Transverse colon (tissue), 4 donors: ENCODE results near the gene WWOX. TPM values are rescaled to one million over a fixed set of nuclear protein-coding genes. Genes with fewer than 3 reads are reported as not detected.

ENCODE experiments used
- DNase-seq: peaks from one replicate; pipeline ENCODE4 v3.0.0-alpha.2; 2019
- H3K27ac ChIP-seq, 4 donors: fragments of 200-600 bp; sonication (generic); 2 replicates each; pipeline ENCODE4 v1.5.1; 2016 to 2018; ENCODE audit warnings: inconsistent platforms in 4 of 4
- H3K27me3 ChIP-seq: fragments of 200-600 bp; sonication (generic); 2 replicates; pipeline ENCODE4 v1.5.1; 2017; ENCODE audit warnings: inconsistent platforms
- H3K36me3 ChIP-seq, 4 donors: fragments of 200-600 bp; sonication (generic); 2 replicates each; pipeline ENCODE4 v1.5.1; 2017 to 2019; ENCODE audit warnings: inconsistent platforms in 4 of 4
- H3K4me1 ChIP-seq, 4 donors: fragments of 200-600 bp; sonication (generic); 2 replicates each; pipeline ENCODE4 v1.5.1; 2017 to 2020; ENCODE audit warnings: inconsistent platforms in 4 of 4
- H3K4me3 ChIP-seq, 4 donors: fragments of 200-600 bp; sonication (generic); 1 replicate in 1 of 4; 2 replicates in 3 of 4; pipeline versions ENCODE4 v1.5.1 to v1.6.1; 2017 to 2019; ENCODE audit warnings: inconsistent platforms in 4 of 4
- H3K9me3 ChIP-seq, 2 donors: fragments of 200-600 bp; sonication (generic); 2 replicates each; pipeline ENCODE4 v1.5.1; 2017 to 2019; ENCODE audit warnings: inconsistent platforms in 2 of 2
- EP300 ChIP-seq: sonication (generic); formaldehyde crosslinking; IDR thresholded peaks from one replicate; pipeline ENCODE4 v1.6.1; 2017; ENCODE audit warnings: antibody characterized with exemption, low read depth
- POLR2A ChIP-seq: fragments of 450-650 bp; IDR thresholded peaks from one replicate; pipeline ENCODE4 v1.6.1; 2016; ENCODE audit warnings: antibody characterized with exemption, mild to moderate bottlenecking, moderate library complexity
- POLR2AphosphoS5 ChIP-seq, 3 donors: sonication (generic); formaldehyde crosslinking; IDR thresholded peaks; one replicate each; pipeline ENCODE4 v1.6.1; 2016; ENCODE audit warnings: antibody characterized with exemption in 3 of 3
- WGBS, 2 donors: methylation state at CpG; one replicate each; pipeline ENCODE4 v1.1.5; 2018; ENCODE audit warnings: low coverage in 1 of 2; 5-methylcytosine and 5-hydroxymethylcytosine counted together
- in situ Hi-C, 4 donors: fragments of 200-750 bp; cut with MboI; loops; one replicate each; pipeline versions ENCODE4 v1.15.0 to v1.15.1; 2017; ENCODE audit warnings: low sequenced_read_pairs in 3 of 4, low pct_ligation_motif_present in 1 of 4, low pct_unique_long_range_greater_than_20kb in 1 of 4
- intact Hi-C: fragments of 100-400 bp; cut with DNase I; formaldehyde crosslinking; loops from one replicate; pipeline ENCODE4 v1.15.1; 2023; ENCODE audit warnings: low total_unique reads
- total RNA-seq, 4 donors: library from RNA; depleted of rRNA; stranded (reverse); fragments of >200 nt; gene quantifications; one replicate each; pipeline ENCODE4 v1.1.0, GENCODE V29; 2016
- TF ChIP-seq, protein P1 (sequence below), 5 experiments: fragments of 200-600 bp in 3 of 5; fragments of 450-650 bp in 2 of 5; sonication (generic) in 3 of 5; IDR thresholded peaks; 1 replicate in 2 of 5; 2 replicates in 3 of 5; pipeline ENCODE4 v1.5.1; 2016 to 2017; ENCODE audit warnings: antibody characterized with exemption in 5 of 5, inconsistent platforms in 3 of 5, mild to moderate bottlenecking in 2 of 5, moderate library complexity in 1 of 5

Gene WWOX
- total RNA-seq, 4 donors from 2014 or later, result 11.2 to 53.8 (median 24.8) TPM

DNA sequence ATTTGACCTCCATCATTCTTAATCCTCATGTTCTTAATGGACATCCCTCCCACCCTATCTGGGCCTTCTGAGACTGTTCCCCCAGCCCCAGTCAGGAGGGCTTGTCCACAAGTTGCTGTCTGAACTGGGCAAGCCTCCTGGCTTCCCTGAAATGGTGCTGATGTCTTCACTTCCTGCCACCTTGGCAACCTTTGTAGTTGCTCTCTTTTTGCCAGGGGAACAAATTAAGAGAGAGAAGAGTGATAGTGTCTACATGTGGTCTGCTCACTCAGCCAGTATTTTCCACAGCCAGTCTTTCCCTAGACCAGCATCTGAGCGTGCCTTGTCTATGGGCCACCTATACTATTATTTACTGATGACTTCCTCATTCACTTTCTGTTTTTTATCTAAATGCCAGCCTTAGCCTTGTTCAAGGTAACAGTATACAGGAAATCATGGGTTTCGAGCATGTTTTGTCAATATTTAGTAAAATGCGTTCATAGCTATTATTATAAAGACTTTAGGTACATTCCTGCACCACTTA is 791.0 kb downstream of the WWOX start:
- Histone ChIP-seq H3K27ac (no peak overlapping the region), H3K4me1 (no peaks in the 10 kb centered on the region), H3K4me3 (no peak overlapping the region), H3K36me3 (no peaks in the 10 kb centered on the region), H3K27me3 (no peaks in the 10 kb centered on the region), H3K9me3 (no peaks in the 10 kb centered on the region)
- TF ChIP-seq POLR2A (no peak), POLR2AphosphoS5 (IDR thresholded peaks at IDR 0.05) (no peak)
- 86 to 88% methylated on average over 3 of the region's 3 CpGs for WGBS, 2 donors
- DNase-seq, result no peak
- intact Hi-C loops, result no loop called here
- in situ Hi-C loops, result no loop called here

DNA sequence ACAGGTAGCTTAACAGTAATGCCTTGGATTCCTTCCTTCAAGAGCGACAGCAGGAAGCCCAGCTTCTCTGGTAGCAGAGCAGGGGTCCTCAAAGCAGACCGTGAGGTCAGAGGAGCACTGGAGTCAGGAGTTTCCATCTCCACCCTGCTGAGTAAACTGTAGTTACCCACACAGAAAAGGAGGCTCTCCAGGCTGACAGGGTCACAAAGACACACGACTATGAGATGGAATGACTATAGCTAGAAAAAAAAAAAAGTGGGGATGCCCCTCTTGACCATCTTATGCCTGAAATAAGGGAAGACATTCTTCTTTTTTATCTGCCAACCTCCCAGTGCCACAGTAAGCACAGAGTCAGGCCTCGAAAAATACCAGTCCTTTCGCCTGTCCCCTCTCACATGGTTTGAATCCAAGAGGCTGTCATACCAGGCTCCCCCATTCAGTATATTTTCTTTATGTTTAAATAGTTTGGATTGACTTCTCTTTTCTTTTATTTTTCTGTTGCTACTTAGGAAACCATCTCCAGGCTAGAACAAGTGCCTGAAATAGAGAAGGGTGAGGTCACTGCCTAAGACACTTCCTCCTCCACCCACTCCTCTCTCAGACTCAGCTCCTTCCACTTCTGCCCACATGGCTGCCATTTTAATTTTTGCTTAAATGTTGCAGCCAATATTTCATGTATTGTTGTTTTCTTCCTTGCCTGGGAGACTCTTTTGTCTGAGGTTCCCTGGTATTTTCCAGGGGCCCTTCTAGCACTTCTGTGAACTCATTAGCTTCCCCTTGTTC is 793.7 kb downstream of the WWOX start:
- Histone ChIP-seq H3K9me3 (no peaks in the 10 kb centered on the region), H3K4me1 (no peaks in the 10 kb centered on the region), H3K27ac (no peak overlapping the region), H3K36me3 (no peaks in the 10 kb centered on the region), H3K27me3 (no peaks in the 10 kb centered on the region), H3K4me3 (no peak overlapping the region)
- TF ChIP-seq, protein P1, sequence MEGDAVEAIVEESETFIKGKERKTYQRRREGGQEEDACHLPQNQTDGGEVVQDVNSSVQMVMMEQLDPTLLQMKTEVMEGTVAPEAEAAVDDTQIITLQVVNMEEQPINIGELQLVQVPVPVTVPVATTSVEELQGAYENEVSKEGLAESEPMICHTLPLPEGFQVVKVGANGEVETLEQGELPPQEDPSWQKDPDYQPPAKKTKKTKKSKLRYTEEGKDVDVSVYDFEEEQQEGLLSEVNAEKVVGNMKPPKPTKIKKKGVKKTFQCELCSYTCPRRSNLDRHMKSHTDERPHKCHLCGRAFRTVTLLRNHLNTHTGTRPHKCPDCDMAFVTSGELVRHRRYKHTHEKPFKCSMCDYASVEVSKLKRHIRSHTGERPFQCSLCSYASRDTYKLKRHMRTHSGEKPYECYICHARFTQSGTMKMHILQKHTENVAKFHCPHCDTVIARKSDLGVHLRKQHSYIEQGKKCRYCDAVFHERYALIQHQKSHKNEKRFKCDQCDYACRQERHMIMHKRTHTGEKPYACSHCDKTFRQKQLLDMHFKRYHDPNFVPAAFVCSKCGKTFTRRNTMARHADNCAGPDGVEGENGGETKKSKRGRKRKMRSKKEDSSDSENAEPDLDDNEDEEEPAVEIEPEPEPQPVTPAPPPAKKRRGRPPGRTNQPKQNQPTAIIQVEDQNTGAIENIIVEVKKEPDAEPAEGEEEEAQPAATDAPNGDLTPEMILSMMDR (IDR thresholded peaks at IDR 0.05), result no peak
- TF ChIP-seq POLR2A, result no peak
- no peak for TF ChIP-seq EP300
- TF ChIP-seq POLR2AphosphoS5 (IDR thresholded peaks at IDR 0.05), result no peak
- 88 to 100% methylated on average over 3 to 5 of the region's 5 CpGs for WGBS, 2 donors
- intact Hi-C loops (no loop called here), in situ Hi-C loops (no loop called here)
- DNase-seq, result no peak

GRCh38 chr16:78894886-78895285 is 795.4 kb downstream of the WWOX start:
- 88 to 89% methylated on average over 10 of the region's 10 CpGs for WGBS, 2 donors
- no peak overlapping the region for H3K27ac ChIP-seq
- in situ Hi-C loops, result no loop called here

DNA sequence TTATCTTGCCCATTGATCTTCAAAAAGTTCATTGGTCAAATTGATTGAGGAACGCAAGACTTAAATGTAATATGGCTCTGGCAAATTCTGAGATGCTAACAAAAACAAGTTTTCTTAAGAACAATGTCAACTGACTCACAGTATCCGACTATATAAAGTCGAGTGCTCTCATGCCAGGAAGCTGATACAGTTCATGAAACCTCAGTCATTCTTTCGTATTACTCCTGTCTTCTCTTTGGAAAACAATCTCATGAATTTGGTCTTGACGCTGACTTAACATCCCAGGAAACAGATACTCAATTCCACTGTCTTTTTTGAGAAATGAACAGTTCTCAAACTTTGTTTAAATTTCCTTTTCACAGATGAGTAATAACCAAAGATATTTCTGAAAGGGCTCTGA is 796.2 kb downstream of the WWOX start:
- TF ChIP-seq EP300, result no peak
- no peak for TF ChIP-seq POLR2A
- no peak for TF ChIP-seq POLR2AphosphoS5 (IDR thresholded peaks at IDR 0.05)
- TF ChIP-seq, protein P1 (IDR thresholded peaks at IDR 0.05), result no peak
- 70 to 93% methylated on average over 3 to 5 of the region's 5 CpGs for WGBS, 2 donors
- in situ Hi-C loops, result no loop called here

More at GRCh38 chr16:78894886-78895285, 795.4 kb downstream of the WWOX start:
- intact Hi-C loops, result no loop called here
- Histone ChIP-seq H3K4me3 (no peak overlapping the region), H3K36me3 (no peaks in the 10 kb centered on the region), H3K4me1 (peaks cover 0 to 2% (median 0%) of the 10 kb centered on the region in 4 donors), H3K27me3 (no peaks in the 10 kb centered on the region), H3K9me3 (no peaks in the 10 kb centered on the region)
- TF ChIP-seq EP300, result no peak
- TF ChIP-seq, protein P1 (IDR thresholded peaks at IDR 0.05), result no peak
- TF ChIP-seq POLR2AphosphoS5 (IDR thresholded peaks at IDR 0.05), result no peak
- TF ChIP-seq POLR2A, result no peak
- DNase-seq, result no peak

More for the DNA sequence above, 796.2 kb downstream of the WWOX start:
- DNase-seq, result no peak
- intact Hi-C loops, result no loop called here
- Histone ChIP-seq H3K4me1 (peaks cover 0 to 6% (median 0%) of the 10 kb centered on the region in 4 donors), H3K36me3 (no peaks in the 10 kb centered on the region), H3K27ac (no peak overlapping the region), H3K9me3 (no peaks in the 10 kb centered on the region), H3K27me3 (no peaks in the 10 kb centered on the region), H3K4me3 (no peak overlapping the region)
